Activated CD8-positive, alpha-beta memory T cell treated with anti-CD3 and anti-CD28 coated beads for 4 hours (primary cell): ENCODE measurements around the gene ECSCR.
"Not testable (repeated sequence)": the region's sequence is repeated elsewhere in the genome, so short reads cannot be mapped to it uniquely, and the experiment has no call there.

Experiments
- DNase-seq, 2 donors: peaks; one replicate each; pipeline ENCODE4 v3.0.0-alpha.2; 2020; ENCODE audit warnings: low read depth in 2 of 2

Gene ECSCR

GRCh38 chr5:139462586-139463276 is at the start of gene ECSCR:
Gene ECSCR, minus strand, starts transcription at chr5:139462743. Its CDS starts 73 bp downstream, at chr5:139462670.
- DNase-seq = no peak

GRCh38 chr5:139504722-139505121 is 42.2 kb upstream of the ECSCR start:
- not testable (repeated sequence) for DNase-seq

GRCh38 chr5:139503879-139504278 is 41.3 kb upstream of the ECSCR start:
- not testable (repeated sequence) for DNase-seq

GRCh38 chr5:139503036-139503817 is 40.7 kb upstream of the ECSCR start:
- DNase-seq = not testable (repeated sequence)

- no peak for DNase-seq
These were observed 38.8 kb upstream of the ECSCR start for GRCh38 chr5:139501381-139501780.

- no peak for DNase-seq
These were observed 33.3 kb upstream of the ECSCR start for GRCh38 chr5:139495638-139496435.

- no peak for DNase-seq
These were observed 32.3 kb upstream of the ECSCR start for GRCh38 chr5:139494832-139495231.

- DNase-seq = no peak
These were observed 31.7 kb upstream of the ECSCR start for GRCh38 chr5:139494256-139494655.

GRCh38 chr5:139492700-139493192 is 30.2 kb upstream of the ECSCR start:
- DNase-seq = no peak

GRCh38 chr5:139488260-139488659 is 25.7 kb upstream of the ECSCR start:
- no peak for DNase-seq

- DNase-seq = no peak
These were observed 23.7 kb upstream of the ECSCR start for GRCh38 chr5:139486201-139486600.

GRCh38 chr5:139482890-139483208 is 20.3 kb upstream of the ECSCR start:
- DNase-seq = not testable (repeated sequence)

GRCh38 chr5:139482050-139482889 is 19.7 kb upstream of the ECSCR start, which contains the start of gene STING1:
Gene STING1, minus strand, starts transcription at chr5:139482758. Its CDS starts 1,054 bp downstream, at chr5:139481704.
- no peak for DNase-seq

- no peak for DNase-seq
These were observed 19.1 kb upstream of the ECSCR start for GRCh38 chr5:139481580-139482049.

GRCh38 chr5:139481122-139481533 is 18.6 kb upstream of the ECSCR start:
- no peak for DNase-seq

GRCh38 chr5:139479729-139480128 is 17.2 kb upstream of the ECSCR start:
- DNase-seq = not testable (repeated sequence)

GRCh38 chr5:139478657-139479423 is 16.3 kb upstream of the ECSCR start:
- not testable (repeated sequence) for DNase-seq

- DNase-seq = no peak
These were observed 13.5 kb upstream of the ECSCR start for GRCh38 chr5:139475865-139476617.
